ENCODE data around the gene GTF2F1. TPM values are rescaled to one million over a fixed set of nuclear protein-coding genes. Genes with fewer than 3 reads are reported as not detected.

GTF2F1 gene
- total and polyA plus RNA-seq, 9 of the 15 experiments (the other 6 are each of a cell fraction or from before 2014, with no cell fraction given): 4.7 to 75.4 (median 68.4) TPM

- TF ChIP-seq RAD21 (CRISPR knock-in tag; conservative IDR thresholded peaks at IDR 0.05 in 1 of 2, IDR thresholded peaks at IDR 0.05 in 1 of 2): 0 out of 4 replicates have a peak, but pooled peaks of 1 of the 2 experiments have one; percentile 8
Observed at GRCh38 chr19:6417713-6418561, 25.0 kb upstream of the GTF2F1 start (continued).

- Histone ChIP-seq H3K36me3 (ENCODE audit: control insufficient read depth, insufficient read depth, low read length) (peaks cover 85% of the 10 kb centered on the region), H3K27ac (ENCODE audit: extremely low read depth, low read depth, low read length) (no peak overlapping the region), H3K9ac (ENCODE audit: insufficient read depth in 1 of 2, low read depth in 2 of 2, low read length in 2 of 2) (no peak overlapping the region), H3K4me1 (replicated peaks in 1 of 2; ENCODE audit: control insufficient read depth in 2 of 2, insufficient read depth in 2 of 2, low read length in 2 of 2) (peaks cover 0 to 62% of the 10 kb centered on the region in 2 experiments; a peak in 2 of 5 replicates), H2AFZ (ENCODE audit: low read depth, low read length) (no peak overlapping the region), H3K9me1 (ENCODE audit: control insufficient read depth, insufficient read depth, low read length) (no peaks in the 10 kb centered on the region), H3K4me3 (no peak overlapping the region), H3K27me3 (ENCODE audit: control insufficient read depth in 2 of 2, insufficient read depth in 2 of 2, low read length in 2 of 2) (no peaks in the 10 kb centered on the region), H3K4me2 (ENCODE audit: insufficient read depth, low read length) (no peak overlapping the region), H3K79me2 (ENCODE audit: control insufficient read depth, insufficient read depth, low read length) (peaks cover 32% of the 10 kb centered on the region), H4K20me1 (replicated peaks; ENCODE audit: control insufficient read depth, insufficient read depth, low read length) (peaks cover 34% of the 10 kb centered on the region), H3K9me3 (replicated peaks; ENCODE audit: control insufficient read depth, insufficient read depth, low read depth, low read length) (no peaks in the 10 kb centered on the region)
- peak; percentile 49 for TF ChIP-seq POLR2G (IDR thresholded peaks at IDR 0.05; ENCODE audit: low read depth, low read length)
- no peak for TF ChIP-seq ZNF507 (tag; conservative IDR thresholded peaks at IDR 0.05)
- peak; percentile 34 for TF ChIP-seq RBFOX2 (IDR thresholded peaks at IDR 0.05; ENCODE audit: low read depth, low read length)
- intact Hi-C loops (cut with micrococcal nuclease) (no loop called here), in situ Hi-C loops (cut with MboI) (no loop called here)
- 96% methylated on average over 26 of the region's 29 CpGs for WGBS (ENCODE audit: insufficient coverage, low coverage, missing lambda C conversion rate)
- ChIA-PET POLR2A (no interaction called here), CTCF (ENCODE audit: low intra/inter-chr PET ratio) (no interaction called here)
- FAIRE-seq: no peak
- BruUV-seq (replicated peaks): no TSS peak
- DNase-seq (ENCODE audit: extremely low read depth in 1 of 4, low spot score in 3 of 4): no peak
- no peak for ATAC-seq
Observed at GRCh38 chr19:6416658-6417405, 23.9 kb upstream of the GTF2F1 start.

Measured in K562 (cell line).